Stromal cell of bone marrow (primary cell): ENCODE data around the gene CATSPERD.

Experiments used
- DNase-seq: peaks from one replicate; pipeline ENCODE4 v3.0.0-alpha.2; 2012; ENCODE audit warnings: low read depth

The CATSPERD gene

DNA sequence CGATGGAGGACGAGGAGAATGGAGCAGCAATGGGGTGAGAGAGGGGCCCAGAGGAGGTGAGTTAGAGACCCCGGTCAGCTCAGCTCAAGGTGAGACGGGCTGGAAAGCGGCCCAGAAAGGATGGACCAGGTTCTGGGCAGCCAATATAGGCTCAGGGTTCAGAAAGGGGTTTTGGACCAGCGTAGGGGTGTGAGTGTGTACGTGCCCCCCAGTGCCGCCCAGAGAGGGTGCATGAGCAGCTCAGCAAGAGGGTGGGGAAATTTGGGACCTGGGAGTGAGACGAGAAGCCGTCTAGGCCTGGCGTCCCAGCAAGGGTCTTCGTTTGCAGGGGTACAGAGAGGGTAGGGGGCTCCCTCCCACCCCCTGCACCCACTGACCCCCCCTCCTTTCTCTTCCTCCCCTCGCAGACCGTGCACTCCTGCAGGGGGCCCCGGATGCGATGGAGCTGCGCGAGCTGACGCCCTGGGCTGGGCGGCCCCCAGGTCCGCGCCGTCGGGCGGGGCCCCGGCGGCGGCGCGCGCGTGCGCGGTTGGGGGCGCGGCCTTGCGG is 107.0 kb downstream of the CATSPERD start:
- no peak for DNase-seq

DNA sequence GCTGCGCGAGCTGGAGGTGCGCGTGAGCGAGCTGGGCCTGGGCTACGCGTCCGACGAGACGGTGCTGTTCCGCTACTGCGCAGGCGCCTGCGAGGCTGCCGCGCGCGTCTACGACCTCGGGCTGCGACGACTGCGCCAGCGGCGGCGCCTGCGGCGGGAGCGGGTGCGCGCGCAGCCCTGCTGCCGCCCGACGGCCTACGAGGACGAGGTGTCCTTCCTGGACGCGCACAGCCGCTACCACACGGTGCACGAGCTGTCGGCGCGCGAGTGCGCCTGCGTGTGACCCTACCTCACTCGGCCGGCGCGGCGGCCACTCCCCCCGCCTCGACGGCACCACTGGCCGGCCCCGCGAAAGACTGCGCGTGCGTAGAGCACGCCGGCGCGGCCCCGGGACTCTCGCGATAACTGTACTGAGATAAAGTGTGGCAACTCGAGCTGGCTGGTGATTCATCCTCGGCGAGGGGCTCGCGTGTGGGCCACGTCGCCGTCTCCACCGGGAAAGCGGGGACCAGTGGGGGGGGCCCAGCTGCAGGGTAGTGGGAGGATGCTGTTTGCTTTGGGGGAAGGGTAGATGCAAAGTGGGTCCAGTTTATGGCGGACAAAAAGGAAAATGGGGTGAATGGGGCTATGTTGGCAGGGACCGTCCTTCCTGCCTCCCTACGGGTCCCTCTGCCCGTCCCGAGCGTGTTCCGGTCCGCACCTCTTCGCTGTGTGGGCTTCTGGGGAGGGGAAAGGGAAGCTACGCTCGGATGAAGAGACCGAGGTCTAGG is 107.6 kb downstream of the CATSPERD start:
- peak; percentile 57 for DNase-seq
